Lung microvascular endothelial cell (primary cell): ENCODE results near the gene MX1. TPM values are rescaled to one million over a fixed set of nuclear protein-coding genes. Genes with fewer than 3 reads are reported as not detected.

Source experiments
- DNase-seq, 2 donors: peaks; one replicate each; pipeline versions ENCODE4 v3.0.0 to v3.0.0-alpha.2; 2010; ENCODE audit warnings: low read depth in 2 of 2
- total RNA-seq: library from RNA; depleted of rRNA; stranded (reverse); fragments of >200 nt; gene quantifications from 2 replicates; pipeline ENCODE4 v1.2.1, GENCODE V29; 2014

MX1 gene
- total RNA-seq, 1 donor from 2014 or later: 0.99 TPM

- DNase-seq: no peak
These were observed 34.0 kb downstream of the MX1 start for GRCh38 chr21:41459884-41460534.

GRCh38 chr21:41460578-41461527 is 34.8 kb downstream of the MX1 start:
- peak; percentile 77 to 86 for DNase-seq

- no peak for DNase-seq
These were observed 39.2 kb downstream of the MX1 start for GRCh38 chr21:41465176-41465781.

GRCh38 chr21:41466024-41466820 is 40.2 kb downstream of the MX1 start:
- no peak for DNase-seq

- DNase-seq: no peak
These were observed 44.0 kb downstream of the MX1 start for GRCh38 chr21:41470054-41470453.

GRCh38 chr21:41472753-41473548 is 46.9 kb downstream of the MX1 start:
- DNase-seq: no peak

GRCh38 chr21:41475714-41476420 is 49.8 kb downstream of the MX1 start:
- DNase-seq: no peak

- no peak for DNase-seq
These were observed 51.7 kb downstream of the MX1 start for GRCh38 chr21:41477641-41478318.

GRCh38 chr21:41478319-41479177 is 52.5 kb downstream of the MX1 start:
- DNase-seq: no peak

GRCh38 chr21:41479686-41480085 is 53.6 kb downstream of the MX1 start:
- DNase-seq: no peak

- no peak for DNase-seq
These were observed 54.1 kb downstream of the MX1 start for GRCh38 chr21:41480086-41480690.

GRCh38 chr21:41481191-41481590 is 55.2 kb downstream of the MX1 start:
- no peak for DNase-seq

GRCh38 chr21:41482301-41482700 is 56.3 kb downstream of the MX1 start:
- DNase-seq: peak in 1 of 2 donors; percentile 12

- DNase-seq: no peak
These were observed 56.9 kb downstream of the MX1 start for GRCh38 chr21:41482980-41483379.

GRCh38 chr21:41483415-41483814 is 57.4 kb downstream of the MX1 start:
- no peak for DNase-seq

- DNase-seq: no peak
These were observed 57.9 kb downstream of the MX1 start for GRCh38 chr21:41483973-41484372.

GRCh38 chr21:41487082-41487481 is 61.0 kb downstream of the MX1 start:
- DNase-seq: no peak

GRCh38 chr21:41488080-41488479 is 62.0 kb downstream of the MX1 start:
- no peak for DNase-seq
